ENCODE measurements around the gene VSIG2. TPM values are rescaled to one million over a fixed set of nuclear protein-coding genes. Genes with fewer than 3 reads are reported as not detected.

The VSIG2 gene
- total and polyA plus RNA-seq, 2 of the 4 experiments (the other 2 are of a cell fraction): not detected

GRCh38 chr11:124699547-124699946 lies 52.5 kb downstream of the VSIG2 start:
- H3K36me3 ChIP-seq (ENCODE audit: control insufficient read depth, insufficient read depth, low read length): no peaks in the 10 kb centered on the region
- WGBS, 2 experiments (ENCODE audit: extremely low coverage in 2 of 2, insufficient read length in 1 of 2): no CpG with 5 or more reads among the region's 1 CpG
- intact Hi-C loops (cut with micrococcal nuclease) (no loop called here), dilution Hi-C loops (cut with HindIII; ENCODE audit: low sequenced_read_pairs, unreplicated experiment) (no loop called here), in situ Hi-C loops (cut with MboI; ENCODE audit: low sequenced_read_pairs) (no loop called here)
- no TSS peak for BruUV-seq (replicated peaks)
- H2BK20ac ChIP-seq (ENCODE audit: low read depth, low read length): no peak overlapping the region
- no peaks in the 10 kb centered on the region for H4K20me1 ChIP-seq (ENCODE audit: insufficient read depth, low read length)
- no peak overlapping the region for H2AFZ ChIP-seq (replicated peaks; ENCODE audit: low read length, poor library complexity)
- H3K4me3 ChIP-seq (ENCODE audit: insufficient read depth, low read depth, low read length): no peak overlapping the region
- DNase-seq (no peak), ATAC-seq (ENCODE audit: low read depth) (no peak)
- H2AK9ac ChIP-seq (replicated peaks; ENCODE audit: low read depth, low read length, poor library complexity): no peak overlapping the region
- no peak overlapping the region for H4K91ac ChIP-seq (ENCODE audit: insufficient read depth, low read depth, low read length)
- no peak overlapping the region for H3K9ac ChIP-seq (ENCODE audit: low read depth, low read length)
- no peak overlapping the region for H2BK15ac ChIP-seq (ENCODE audit: low read depth, low read length)
- no peak overlapping the region for H3K56ac ChIP-seq (ENCODE audit: extremely low read depth, insufficient read depth, low read length)
- H3K4ac ChIP-seq (ENCODE audit: low read depth, low read length): no peak overlapping the region
- no peak overlapping the region for H3K23ac ChIP-seq (ENCODE audit: low read depth, low read length)
- H2BK5ac ChIP-seq (ENCODE audit: low read depth, low read length, poor library complexity, severe bottlenecking): no peak overlapping the region
- no peak overlapping the region for H4K8ac ChIP-seq (ENCODE audit: low read depth in 2 of 2, low read length in 2 of 2)
- no peak overlapping the region for H2BK120ac ChIP-seq (ENCODE audit: low read depth, low read length)
- no peaks in the 10 kb centered on the region for H3K4me1 ChIP-seq (ENCODE audit: control insufficient read depth, insufficient read depth, low read length)
- H3K4me2 ChIP-seq (ENCODE audit: low read depth, low read length): no peak overlapping the region
- no peak for TF ChIP-seq CTCF (conservative IDR thresholded peaks at IDR 0.05; ENCODE audit: low read depth, low read length)
- TF ChIP-seq MAFK (IDR thresholded peaks at IDR 0.05; ENCODE audit: low read depth, low read length): no peak
- no peak for TF ChIP-seq BHLHE40 (IDR thresholded peaks at IDR 0.05; ENCODE audit: low read depth, low read length)
- TF ChIP-seq USF2 (IDR thresholded peaks at IDR 0.05; ENCODE audit: low read depth, low read length): no peak
- TF ChIP-seq RAD21 (IDR thresholded peaks at IDR 0.05; ENCODE audit: low read length): no peak
- no peak for TF ChIP-seq CEBPB (IDR thresholded peaks at IDR 0.05; ENCODE audit: low read depth, low read length)
- TF ChIP-seq RCOR1 (IDR thresholded peaks at IDR 0.05; ENCODE audit: insufficient replicate concordance, low read length): no peak
- no peak for TF ChIP-seq POLR2A (IDR thresholded peaks at IDR 0.05; ENCODE audit: low read depth, low read length)
- no peak for TF ChIP-seq CHD1 (IDR thresholded peaks at IDR 0.05; ENCODE audit: low read depth, low read length)
- TF ChIP-seq MAZ (IDR thresholded peaks at IDR 0.05; ENCODE audit: borderline replicate concordance, low read depth, low read length): no peak
- no peak for TF ChIP-seq MXI1 (IDR thresholded peaks at IDR 0.05; ENCODE audit: borderline replicate concordance, low read depth, low read length)
- no peak for TF ChIP-seq NFE2L2 (IDR thresholded peaks at IDR 0.05; ENCODE audit: low read depth, low read length)
- TF ChIP-seq ELK1 (IDR thresholded peaks at IDR 0.05; ENCODE audit: borderline replicate concordance, low read depth, low read length): no peak
- TF ChIP-seq FOS (IDR thresholded peaks at IDR 0.05; ENCODE audit: low read depth, low read length): no peak
- TF ChIP-seq SMC3 (IDR thresholded peaks at IDR 0.05; ENCODE audit: low read depth, low read length): no peak
- no peak for TF ChIP-seq RFX5 (IDR thresholded peaks at IDR 0.05; ENCODE audit: low read depth, low read length)
- POLR2A ChIA-PET (ENCODE audit: unreplicated experiment): no interaction called here
- peaks cover 6% of the 10 kb centered on the region for H3K27me3 ChIP-seq (ENCODE audit: control insufficient read depth, insufficient read depth, low read length)
- H4K5ac ChIP-seq (ENCODE audit: low read depth, low read length): no peak overlapping the region
- H3K9me3 ChIP-seq (ENCODE audit: control insufficient read depth, insufficient read depth, low read length): peaks cover 3% of the 10 kb centered on the region; the same call in 1 of the 2 replicates
- no peaks in the 10 kb centered on the region for H3K79me1 ChIP-seq (ENCODE audit: low read depth in 1 of 2, low read length in 2 of 2)
- H2AK5ac ChIP-seq (ENCODE audit: low read depth, low read length): no peak overlapping the region
- H3K14ac ChIP-seq (replicated peaks; ENCODE audit: low read depth, low read length): no peak overlapping the region
- no peaks in the 10 kb centered on the region for H3K9me1 ChIP-seq (ENCODE audit: insufficient read depth, low read length)
- H3K27ac ChIP-seq (ENCODE audit: insufficient read depth, low read length): no peak overlapping the region
- no peak overlapping the region for H3K18ac ChIP-seq (ENCODE audit: low read depth, low read length)
- CTCF ChIA-PET: no interaction called here

All from IMR-90 (cell line).